ENCODE measurements around the gene ARID1B. TPM values are rescaled to one million over a fixed set of nuclear protein-coding genes. Genes with fewer than 3 reads are reported as not detected.

The ARID1B gene
- total and polyA plus RNA-seq, 2 of the 4 experiments (the other 2 are of a cell fraction) = 14.5 to 20.1 TPM

GRCh38 chr6:157162766-157163433 lies 385.7 kb downstream of the ARID1B start:
- WGBS, 2 experiments (ENCODE audit: extremely low coverage in 2 of 2, insufficient read length in 1 of 2) = 79% methylated on average over 5 of the region's 17 CpGs; no CpG with 5 or more reads in 1 of the 2 experiments
- POLR2A ChIA-PET (ENCODE audit: unreplicated experiment) = no interaction called here
- no peak for DNase-seq
- peaks cover 5% of the 10 kb centered on the region; the same call in 1 of the 2 replicates for H3K9me1 ChIP-seq (ENCODE audit: insufficient read depth, low read length)
- H3K14ac ChIP-seq (replicated peaks; ENCODE audit: low read depth, low read length) = no peak overlapping the region
- H2BK120ac ChIP-seq (ENCODE audit: low read depth, low read length) = no peak overlapping the region
- no peak overlapping the region for H3K4ac ChIP-seq (ENCODE audit: low read depth, low read length)
- BruUV-seq (replicated peaks) = no TSS peak
- intact Hi-C loops (cut with micrococcal nuclease) = no loop called here
- H2AK9ac ChIP-seq (replicated peaks; ENCODE audit: low read depth, low read length, poor library complexity) = no peak overlapping the region
- no peak overlapping the region for H3K9ac ChIP-seq (ENCODE audit: low read depth, low read length)
- no peak overlapping the region for H3K56ac ChIP-seq (ENCODE audit: extremely low read depth, insufficient read depth, low read length)
- peaks cover 14% of the 10 kb centered on the region for H3K36me3 ChIP-seq (ENCODE audit: control insufficient read depth, insufficient read depth, low read length)
- no peaks in the 10 kb centered on the region for H3K27me3 ChIP-seq (ENCODE audit: control insufficient read depth, insufficient read depth, low read length)
- TF ChIP-seq ELK1 (IDR thresholded peaks at IDR 0.05; ENCODE audit: borderline replicate concordance, low read depth, low read length) = no peak
- no peak for TF ChIP-seq FOS (IDR thresholded peaks at IDR 0.05; ENCODE audit: low read depth, low read length)
- TF ChIP-seq CEBPB (IDR thresholded peaks at IDR 0.05; ENCODE audit: low read depth, low read length) = no peak
- no peak for TF ChIP-seq MAZ (IDR thresholded peaks at IDR 0.05; ENCODE audit: borderline replicate concordance, low read depth, low read length)
- no peak for TF ChIP-seq MXI1 (IDR thresholded peaks at IDR 0.05; ENCODE audit: borderline replicate concordance, low read depth, low read length)
- TF ChIP-seq RFX5 (IDR thresholded peaks at IDR 0.05; ENCODE audit: low read depth, low read length) = no peak
- no peak for TF ChIP-seq RAD21 (IDR thresholded peaks at IDR 0.05; ENCODE audit: low read length)
- TF ChIP-seq MAFK (IDR thresholded peaks at IDR 0.05; ENCODE audit: low read depth, low read length) = no peak
- no peak for TF ChIP-seq RCOR1 (IDR thresholded peaks at IDR 0.05; ENCODE audit: insufficient replicate concordance, low read length)
- no peak for TF ChIP-seq BHLHE40 (IDR thresholded peaks at IDR 0.05; ENCODE audit: low read depth, low read length)
- no peak for TF ChIP-seq SMC3 (IDR thresholded peaks at IDR 0.05; ENCODE audit: low read depth, low read length)
- no peak for TF ChIP-seq POLR2A (IDR thresholded peaks at IDR 0.05; ENCODE audit: low read depth, low read length)
- no peak for TF ChIP-seq CHD1 (IDR thresholded peaks at IDR 0.05; ENCODE audit: low read depth, low read length)
- TF ChIP-seq, protein P1, sequence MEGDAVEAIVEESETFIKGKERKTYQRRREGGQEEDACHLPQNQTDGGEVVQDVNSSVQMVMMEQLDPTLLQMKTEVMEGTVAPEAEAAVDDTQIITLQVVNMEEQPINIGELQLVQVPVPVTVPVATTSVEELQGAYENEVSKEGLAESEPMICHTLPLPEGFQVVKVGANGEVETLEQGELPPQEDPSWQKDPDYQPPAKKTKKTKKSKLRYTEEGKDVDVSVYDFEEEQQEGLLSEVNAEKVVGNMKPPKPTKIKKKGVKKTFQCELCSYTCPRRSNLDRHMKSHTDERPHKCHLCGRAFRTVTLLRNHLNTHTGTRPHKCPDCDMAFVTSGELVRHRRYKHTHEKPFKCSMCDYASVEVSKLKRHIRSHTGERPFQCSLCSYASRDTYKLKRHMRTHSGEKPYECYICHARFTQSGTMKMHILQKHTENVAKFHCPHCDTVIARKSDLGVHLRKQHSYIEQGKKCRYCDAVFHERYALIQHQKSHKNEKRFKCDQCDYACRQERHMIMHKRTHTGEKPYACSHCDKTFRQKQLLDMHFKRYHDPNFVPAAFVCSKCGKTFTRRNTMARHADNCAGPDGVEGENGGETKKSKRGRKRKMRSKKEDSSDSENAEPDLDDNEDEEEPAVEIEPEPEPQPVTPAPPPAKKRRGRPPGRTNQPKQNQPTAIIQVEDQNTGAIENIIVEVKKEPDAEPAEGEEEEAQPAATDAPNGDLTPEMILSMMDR (conservative IDR thresholded peaks at IDR 0.05; ENCODE audit: low read depth, low read length) = no peak
- no peak for TF ChIP-seq NFE2L2 (IDR thresholded peaks at IDR 0.05; ENCODE audit: low read depth, low read length)
- TF ChIP-seq, protein P2, sequence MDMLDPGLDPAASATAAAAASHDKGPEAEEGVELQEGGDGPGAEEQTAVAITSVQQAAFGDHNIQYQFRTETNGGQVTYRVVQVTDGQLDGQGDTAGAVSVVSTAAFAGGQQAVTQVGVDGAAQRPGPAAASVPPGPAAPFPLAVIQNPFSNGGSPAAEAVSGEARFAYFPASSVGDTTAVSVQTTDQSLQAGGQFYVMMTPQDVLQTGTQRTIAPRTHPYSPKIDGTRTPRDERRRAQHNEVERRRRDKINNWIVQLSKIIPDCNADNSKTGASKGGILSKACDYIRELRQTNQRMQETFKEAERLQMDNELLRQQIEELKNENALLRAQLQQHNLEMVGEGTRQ (IDR thresholded peaks at IDR 0.05; ENCODE audit: low read depth, low read length) = no peak
- no peak overlapping the region for H3K18ac ChIP-seq (ENCODE audit: low read depth, low read length)
- no peak for ATAC-seq (ENCODE audit: low read depth)
- no peak overlapping the region for H2AK5ac ChIP-seq (ENCODE audit: low read depth, low read length)
- dilution Hi-C loops (cut with HindIII; ENCODE audit: low sequenced_read_pairs, unreplicated experiment) = no loop called here
- H3K4me3 ChIP-seq (ENCODE audit: insufficient read depth, low read depth, low read length) = no peak overlapping the region
- H4K20me1 ChIP-seq (ENCODE audit: insufficient read depth, low read length) = no peaks in the 10 kb centered on the region
- no peak overlapping the region for H3K4me2 ChIP-seq (ENCODE audit: low read depth, low read length)
- H4K5ac ChIP-seq (ENCODE audit: low read depth, low read length) = no peak overlapping the region
- no peak overlapping the region for H4K91ac ChIP-seq (ENCODE audit: insufficient read depth, low read depth, low read length)
- H2AFZ ChIP-seq (replicated peaks; ENCODE audit: low read length, poor library complexity) = no peak overlapping the region
- no peak overlapping the region for H2BK15ac ChIP-seq (ENCODE audit: low read depth, low read length)
- H3K4me1 ChIP-seq (ENCODE audit: control insufficient read depth, insufficient read depth, low read length) = peaks cover 4% of the 10 kb centered on the region; the same call in 1 of the 2 replicates
- H3K23ac ChIP-seq (ENCODE audit: low read depth, low read length) = no peak overlapping the region
- no peak overlapping the region for H3K27ac ChIP-seq (ENCODE audit: insufficient read depth, low read length)
- no peak overlapping the region for H2BK5ac ChIP-seq (ENCODE audit: low read depth, low read length, poor library complexity, severe bottlenecking)
- no peaks in the 10 kb centered on the region for H3K9me3 ChIP-seq (ENCODE audit: control insufficient read depth, insufficient read depth, low read length)
- CTCF ChIA-PET = no interaction called here
- peaks cover 3 to 11% of the 10 kb centered on the region in 2 experiments; a peak in 1 of 4 replicates for H3K79me1 ChIP-seq (ENCODE audit: low read depth in 1 of 2, low read length in 2 of 2)
- H4K8ac ChIP-seq (ENCODE audit: low read depth in 2 of 2, low read length in 2 of 2) = no peak overlapping the region; a peak in 1 of 4 replicates
- in situ Hi-C loops (cut with MboI; ENCODE audit: low sequenced_read_pairs) = no loop called here
- no peak overlapping the region for H2BK20ac ChIP-seq (ENCODE audit: low read depth, low read length)

Measured in IMR-90 (cell line).